T-cell (primary cell): ENCODE measurements around the gene SLC35B1. TPM values are rescaled to one million over a fixed set of nuclear protein-coding genes. Genes with fewer than 3 reads are reported as not detected.

Experiments used
- ATAC-seq, 4 experiments: fragments of 200-7000 bp in 3 of 4; fragments of 150-1000 bp in 1 of 4; cut with Tn5 transposase; replicated peaks in 1 of 4; 1 replicate in 3 of 4; 2 replicates in 1 of 4; pipeline ENCODE4 v1.10.0; 2021; ENCODE audit warnings: moderate library complexity in 3 of 4, mild to moderate bottlenecking in 2 of 4, moderate number of reproducible peaks in 1 of 4
- CTCF ChIA-PET, 2 donors: fragments of 300-600 bp; sonication (Branson Sonifier 250); formaldehyde crosslinking; loops; one replicate each; lab custom pipeline; 2022; ENCODE audit warnings: antibody characterized with exemption in 2 of 2; lab: Charles Lee
- POLR2A ChIA-PET, 2 donors: fragments of 300-600 bp; sonication (Branson Sonifier 250); formaldehyde crosslinking; loops; one replicate each; lab custom pipeline; 2022; ENCODE audit warnings: antibody characterized with exemption in 2 of 2; lab: Charles Lee
- DNase-seq, 35 experiments: peaks; one replicate each; pipeline versions ENCODE4 v3.0.0 to v3.0.0-alpha.2; 2013 to 2023
- H3K27ac ChIP-seq: one replicate; pipeline ENCODE4 v1.5.1; 2013; ENCODE audit warnings: low read length
- H3K27me3 ChIP-seq, 2 experiments: replicated peaks in 1 of 2; 1 replicate in 1 of 2; 2 replicates in 1 of 2; pipeline versions ENCODE4 v1.6.1 to v1.7.0; 2013; ENCODE audit warnings: low read length in 1 of 2, mixed read lengths in 1 of 2; ENCODE audit not compliant: control insufficient read depth in 2 of 2, insufficient read depth in 2 of 2; ENCODE audit errors: extremely low read depth in 1 of 2
- H3K36me3 ChIP-seq, 2 donors: 1 replicate in 1 of 2; 2 replicates in 1 of 2; pipeline versions ENCODE4 v1.6.1 to v1.7.0; 2013; ENCODE audit warnings: low read length in 1 of 2; ENCODE audit not compliant: control insufficient read depth in 2 of 2, insufficient read depth in 1 of 2; ENCODE audit errors: extremely low read depth in 1 of 2
- H3K4me1 ChIP-seq, 2 experiments: 1 replicate in 1 of 2; 2 replicates in 1 of 2; pipeline versions ENCODE4 v1.6.1 to v1.7.0; 2013; ENCODE audit warnings: low read length in 2 of 2, mixed read lengths in 1 of 2; ENCODE audit not compliant: insufficient read depth in 2 of 2, control insufficient read depth in 1 of 2; ENCODE audit errors: extremely low read depth in 1 of 2
- H3K4me3 ChIP-seq, 2 donors: 1 replicate in 1 of 2; 2 replicates in 1 of 2; pipeline versions ENCODE4 v1.5.1 to v1.7.0; 2013; ENCODE audit warnings: mild to moderate bottlenecking in 2 of 2, low read length in 1 of 2, moderate library complexity in 1 of 2; ENCODE audit not compliant: control insufficient read depth in 1 of 2; ENCODE audit errors: extremely low read depth in 1 of 2
- H3K9me3 ChIP-seq: 2 replicates; pipeline ENCODE4 v1.7.0; 2013
- H3K27ac Mint-ChIP-seq, 2 donors: one replicate each; pipeline ENCODE4 v1.8.0; 2020 to 2021; ENCODE audit warnings: mild to moderate bottlenecking in 2 of 2, mixed read lengths in 2 of 2
- H3K27me3 Mint-ChIP-seq, 2 donors: one replicate each; pipeline ENCODE4 v1.8.0; 2021 to 2022; ENCODE audit warnings: mixed read lengths in 2 of 2
- H3K36me3 Mint-ChIP-seq: one replicate; pipeline ENCODE4 v1.8.0; 2021; ENCODE audit warnings: mixed read lengths
- H3K4me1 Mint-ChIP-seq, 3 donors: one replicate each; pipeline ENCODE4 v1.8.0; 2020 to 2022; ENCODE audit warnings: mixed read lengths in 3 of 3, mild to moderate bottlenecking in 1 of 3
- H3K4me3 Mint-ChIP-seq, 3 donors: one replicate each; pipeline ENCODE4 v1.8.0; 2020 to 2022; ENCODE audit warnings: mild to moderate bottlenecking in 3 of 3, mixed read lengths in 3 of 3, moderate library complexity in 3 of 3
- H3K9me3 Mint-ChIP-seq, 3 donors: one replicate each; pipeline ENCODE4 v1.8.0; 2020 to 2022; ENCODE audit warnings: mixed read lengths in 3 of 3
- WGBS: methylation state at CpG from one replicate; pipeline ENCODE4 v1.1.5; 2013; ENCODE audit warnings: missing lambda C conversion rate; ENCODE audit not compliant: insufficient coverage; 5-methylcytosine and 5-hydroxymethylcytosine counted together
- total RNA-seq, 35 experiments: library from RNA in 6 of 35; stranded (reverse) in 6 of 35; fragments of 120-200 nt in 1 of 35; gene quantifications; one replicate each; pipeline versions ENCODE4 v1.2.1 to v1.2.4 and lab custom pipeline; 2013 to 2026

Gene SLC35B1
- total RNA-seq, 5 donors from 2014 or later (not counting 1 experiment from before 2014, with no cell fraction given) = 40.5 to 57.1 (median 42.8) TPM

DNA sequence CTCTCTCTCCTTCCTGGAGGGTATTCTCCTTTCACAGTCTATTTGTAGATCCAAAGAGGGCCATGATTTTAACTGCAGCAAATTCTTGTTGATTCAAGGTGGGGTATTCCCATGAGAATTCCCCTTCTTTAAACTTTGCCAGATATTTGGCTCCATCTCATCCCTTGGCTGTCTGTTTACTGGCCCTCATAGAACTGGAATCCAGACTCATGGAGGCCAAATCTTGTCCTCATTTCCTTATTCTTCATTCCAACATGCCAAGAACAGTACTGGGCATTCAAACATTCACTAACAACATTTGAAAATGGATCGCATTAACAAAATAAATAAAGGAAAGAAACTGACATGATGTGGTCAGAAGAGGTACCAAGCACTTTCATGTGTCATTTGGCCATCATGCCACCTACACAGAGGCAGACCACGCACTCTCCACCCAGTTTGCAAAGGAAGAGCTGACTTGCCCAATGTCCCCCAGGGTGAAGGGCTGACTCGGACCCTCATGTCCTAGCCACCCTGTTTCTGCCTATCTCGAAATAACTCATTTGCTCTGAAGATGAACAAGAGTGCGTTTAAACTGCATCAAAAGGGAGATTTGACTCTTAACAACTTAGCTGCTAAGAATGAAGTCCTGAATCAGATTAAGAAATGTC, 23.1 kb upstream of the SLC35B1 start:
- peaks cover 13 to 65% of the 10 kb centered on the region in 2 donors for H3K36me3 ChIP-seq
- H3K36me3 Mint-ChIP-seq = peaks cover 41% of the 10 kb centered on the region
- no peak overlapping the region for H3K4me3 Mint-ChIP-seq
- H3K27ac ChIP-seq = peak overlapping the region; percentile 11
- WGBS = 69% methylated on average over 2 of the region's 5 CpGs
- H3K4me1 Mint-ChIP-seq = peaks cover 34 to 73% (median 67%) of the 10 kb centered on the region in 3 donors
- ChIA-PET CTCF (no interaction called here), POLR2A (interaction anchor here in 1 of 2 donors (0.7 to 0.9 kb wide), 2 partner anchors 16 to 551 kb away, joined by 5 read pairs; no protein-coding TSS in a partner anchor)
- peak overlapping the region; percentile 45 to 79 for H3K27ac Mint-ChIP-seq
- no peaks in the 10 kb centered on the region for H3K27me3 ChIP-seq
- H3K27me3 Mint-ChIP-seq = no peaks in the 10 kb centered on the region
- no peaks in the 10 kb centered on the region for H3K9me3 ChIP-seq
- peaks cover 0 to 53% of the 10 kb centered on the region in 2 experiments for H3K4me1 ChIP-seq
- DNase-seq (no peak), ATAC-seq (no peak)
- H3K4me3 ChIP-seq = no peak overlapping the region
- no peaks in the 10 kb centered on the region for H3K9me3 Mint-ChIP-seq

- no peaks in the 10 kb centered on the region for H3K9me3 Mint-ChIP-seq
- H3K4me1 Mint-ChIP-seq = peaks cover 33 to 71% (median 66%) of the 10 kb centered on the region in 3 donors
- DNase-seq (no peak), ATAC-seq (no peak)
- no peak overlapping the region for H3K4me3 Mint-ChIP-seq
- H3K27ac Mint-ChIP-seq = peak overlapping the region; percentile 52 to 75
- ChIA-PET POLR2A (interaction anchor here in 1 of 2 donors (0.9 kb wide), 1 partner anchor 17 kb away, joined by 5 read pairs; no protein-coding TSS in a partner anchor), CTCF (no interaction called here)
- Histone ChIP-seq H3K27ac (peak overlapping the region; percentile 11), H3K9me3 (no peaks in the 10 kb centered on the region), H3K27me3 (no peaks in the 10 kb centered on the region), H3K4me3 (no peak overlapping the region), H3K4me1 (peaks cover 0 to 50% of the 10 kb centered on the region in 2 experiments), H3K36me3 (peaks cover 18 to 72% of the 10 kb centered on the region in 2 donors)
- no CpG with 5 or more reads among the region's 4 CpGs for WGBS
- peaks cover 47% of the 10 kb centered on the region for H3K36me3 Mint-ChIP-seq
- no peaks in the 10 kb centered on the region for H3K27me3 Mint-ChIP-seq
These were observed 22.5 kb upstream of the SLC35B1 start for GRCh38 chr17:49730078-49730784.

- ChIA-PET POLR2A (interaction anchor here in 1 of 2 donors (0.6 kb wide), 1 partner anchor 19 kb away, joined by 4 read pairs; no protein-coding TSS in a partner anchor), CTCF (interaction anchor here (0.5 to 1.4 kb wide), 2 partner anchors 9 to 132 kb away, joined by 3 to 8 read pairs; no protein-coding TSS in a partner anchor)
- no peak overlapping the region for H3K27ac ChIP-seq
- no peaks in the 10 kb centered on the region for H3K27me3 ChIP-seq
- peak overlapping the region in 1 of 3 donors; percentile 42 for H3K4me3 Mint-ChIP-seq
- H3K36me3 ChIP-seq = peaks cover 21 to 80% of the 10 kb centered on the region in 2 donors
- no peaks in the 10 kb centered on the region for H3K9me3 ChIP-seq
- H3K27me3 Mint-ChIP-seq = no peaks in the 10 kb centered on the region
- H3K27ac Mint-ChIP-seq = peak overlapping the region; percentile 53 to 56
- no peak for ATAC-seq
- no peaks in the 10 kb centered on the region for H3K9me3 Mint-ChIP-seq
- WGBS = 96% methylated on average over 3 of the region's 3 CpGs
- H3K4me1 Mint-ChIP-seq = peaks cover 37 to 76% (median 70%) of the 10 kb centered on the region in 3 donors
- no peak overlapping the region for H3K4me3 ChIP-seq
- peaks cover 0 to 54% of the 10 kb centered on the region in 2 experiments for H3K4me1 ChIP-seq
- peaks cover 52% of the 10 kb centered on the region for H3K36me3 Mint-ChIP-seq
- no peak for DNase-seq
These were observed 21.3 kb upstream of the SLC35B1 start for GRCh38 chr17:49729069-49729468.

- no peak for ATAC-seq
- peaks cover 21 to 87% of the 10 kb centered on the region in 2 donors for H3K36me3 ChIP-seq
- peak overlapping the region; percentile 53 to 56 for H3K27ac Mint-ChIP-seq
These were observed 20.7 kb upstream of the SLC35B1 start for GRCh38 chr17:49728425-49728824.

GRCh38 chr17:49727380-49727779, 19.6 kb upstream of the SLC35B1 start:
- Mint-ChIP-seq H3K4me3 (no peak overlapping the region), H3K36me3 (peaks cover 43% of the 10 kb centered on the region)
- H3K27ac ChIP-seq = no peak overlapping the region

More at GRCh38 chr17:49728425-49728824, 20.7 kb upstream of the SLC35B1 start:
- no peak for DNase-seq
- Histone ChIP-seq H3K27ac (no peak overlapping the region), H3K9me3 (no peaks in the 10 kb centered on the region), H3K4me1 (peaks cover 0 to 55% of the 10 kb centered on the region in 2 experiments), H3K4me3 (no peak overlapping the region), H3K27me3 (no peaks in the 10 kb centered on the region)
- 74% methylated on average over 5 of the region's 5 CpGs for WGBS
- peak overlapping the region in 1 of 3 donors; percentile 42 for H3K4me3 Mint-ChIP-seq
- no peaks in the 10 kb centered on the region for H3K9me3 Mint-ChIP-seq
- POLR2A ChIA-PET = interaction anchor here (0.6 kb wide), 4 partner anchors 12 to 1127 kb away, joined by 3 to 5 read pairs (median 3); no protein-coding TSS in a partner anchor
- H3K36me3 Mint-ChIP-seq = peaks cover 52% of the 10 kb centered on the region
- peaks cover 41 to 80% (median 77%) of the 10 kb centered on the region in 3 donors for H3K4me1 Mint-ChIP-seq
- CTCF ChIA-PET = interaction anchor here in 1 of 2 donors (0.6 to 1.4 kb wide), 3 partner anchors 10 to 15 kb away, joined by 3 read pairs; no protein-coding TSS in a partner anchor
- no peaks in the 10 kb centered on the region for H3K27me3 Mint-ChIP-seq

More at GRCh38 chr17:49727380-49727779, 19.6 kb upstream of the SLC35B1 start:
- peaks cover 0 to 58% of the 10 kb centered on the region in 2 experiments for H3K4me1 ChIP-seq
- ChIA-PET CTCF (interaction anchor here (0.6 to 0.9 kb wide), 2 partner anchors 16 to 302 kb away, joined by 3 to 4 read pairs; no protein-coding TSS in a partner anchor), POLR2A (no interaction called here)
- peaks cover 18 to 89% of the 10 kb centered on the region in 2 donors for H3K36me3 ChIP-seq
- no peaks in the 10 kb centered on the region for H3K9me3 ChIP-seq
- no peaks in the 10 kb centered on the region for H3K27me3 ChIP-seq
- Mint-ChIP-seq H3K27me3 (no peaks in the 10 kb centered on the region), H3K4me1 (peaks cover 32 to 76% (median 76%) of the 10 kb centered on the region in 3 donors), H3K27ac (peak overlapping the region; percentile 48 to 49), H3K9me3 (no peaks in the 10 kb centered on the region)
- 96% methylated on average over 2 of the region's 4 CpGs for WGBS
- DNase-seq (no peak), ATAC-seq (no peak)
- H3K4me3 ChIP-seq = no peak overlapping the region
